ENCODE results near the gene RAD51C.

- TF ChIP-seq CTCF (IDR thresholded peaks at IDR 0.05; ENCODE audit: low read depth, low read length) = no peak
- no peak for TF ChIP-seq EZH2phosphoT487 (IDR thresholded peaks at IDR 0.05; ENCODE audit: low read depth)
These were observed 23.8 kb upstream of the RAD51C start for GRCh38 chr17:58668598-58668935.
